Ishikawa (cell line): ENCODE data around the gene GALNT7.

Source experiments
- CEBPB ChIP-seq: IDR thresholded peaks from 2 replicates; pipeline ENCODE4 v1.6.1; 2012
- CREB1 ChIP-seq: IDR thresholded peaks from 2 replicates; pipeline ENCODE4 v1.6.1; 2012; ENCODE audit warnings: low read depth
- EGR1 ChIP-seq: IDR thresholded peaks from 2 replicates; pipeline ENCODE4 v1.6.1; 2012
- EP300 ChIP-seq: IDR thresholded peaks from 2 replicates; pipeline ENCODE4 v1.6.1; 2012; ENCODE audit warnings: borderline replicate concordance
- FOXM1 ChIP-seq: IDR thresholded peaks from 2 replicates; pipeline ENCODE4 v1.6.1; 2012; ENCODE audit warnings: low read depth, borderline replicate concordance
- MAX ChIP-seq: IDR thresholded peaks from 2 replicates; pipeline ENCODE4 v1.6.1; 2012
- NFIC ChIP-seq: IDR thresholded peaks from 2 replicates; pipeline ENCODE4 v1.6.1; 2012
- RAD21 ChIP-seq: IDR thresholded peaks from 2 replicates; pipeline ENCODE4 v1.6.1; 2012; ENCODE audit warnings: low read depth
- REST ChIP-seq: IDR thresholded peaks from 2 replicates; pipeline ENCODE4 v1.6.1; 2012; ENCODE audit warnings: low read depth, mild to moderate bottlenecking
- TAF1 ChIP-seq: IDR thresholded peaks from 2 replicates; pipeline ENCODE4 v1.6.1; 2012; ENCODE audit warnings: low read depth, mild to moderate bottlenecking
- TCF12 ChIP-seq: IDR thresholded peaks from 2 replicates; pipeline ENCODE4 v1.6.1; 2012; ENCODE audit warnings: low read depth
- TEAD4 ChIP-seq: IDR thresholded peaks from 2 replicates; pipeline ENCODE4 v1.6.1; 2012
- USF1 ChIP-seq: IDR thresholded peaks from 2 replicates; pipeline ENCODE4 v1.6.1; 2012
- YY1 ChIP-seq: IDR thresholded peaks from 2 replicates; pipeline ENCODE4 v1.6.1; 2012; ENCODE audit warnings: low read depth
- ZBTB7A ChIP-seq: IDR thresholded peaks from 2 replicates; pipeline ENCODE4 v1.6.1; 2012; ENCODE audit warnings: low read depth

GALNT7 gene

GRCh38 chr4:173217727-173218126, 49.1 kb downstream of the GALNT7 start:
- TF ChIP-seq REST: no peak
- TF ChIP-seq EP300: peak; percentile 38; the same call in 1 of the 2 replicates

GRCh38 chr4:173218411-173219125, 50.0 kb downstream of the GALNT7 start:
- TF ChIP-seq REST: peak; percentile 17; the same call in 1 of the 2 replicates
- TF ChIP-seq USF1: no peak
- TF ChIP-seq ZBTB7A: no peak
- TF ChIP-seq TAF1: no peak
- peak; percentile 95 for TF ChIP-seq EP300
- peak; percentile 91 for TF ChIP-seq TCF12
- TF ChIP-seq RAD21: no peak
- no peak for TF ChIP-seq MAX
- peak; percentile 98 for TF ChIP-seq FOXM1
- no peak for TF ChIP-seq CEBPB
- peak; percentile 97 for TF ChIP-seq TEAD4
- no peak for TF ChIP-seq YY1
- no peak for TF ChIP-seq EGR1
- no peak for TF ChIP-seq CREB1
- TF ChIP-seq NFIC: peak; percentile 84

GRCh38 chr4:173223743-173224142, 55.1 kb downstream of the GALNT7 start:
- TF ChIP-seq REST (no peak), TAF1 (no peak), MAX (no peak), RAD21 (no peak), YY1 (no peak), EGR1 (no peak), TEAD4 (no peak), CEBPB (no peak), TCF12 (no peak), ZBTB7A (no peak), CREB1 (no peak), FOXM1 (no peak), EP300 (no peak), USF1 (no peak), NFIC (no peak)

- TF ChIP-seq TAF1 (no peak), TCF12 (no peak), CEBPB (no peak), ZBTB7A (no peak)
These were observed 57.8 kb downstream of the GALNT7 start for GRCh38 chr4:173226401-173226888.
